DND-41 (cell line): ENCODE results near the gene SLC25A38.

Experiments
- CTCF ChIP-seq: IDR thresholded peaks from 2 replicates; pipeline ENCODE4 v1.5.1; 2012; ENCODE audit warnings: borderline replicate concordance, low read length, moderate library complexity, mild to moderate bottlenecking; ENCODE audit not compliant: poor library complexity, severe bottlenecking; ENCODE audit errors: extremely low read depth
- EZH2 ChIP-seq: IDR thresholded peaks from 3 replicates; pipeline ENCODE4 v1.6.1; 2012; ENCODE audit warnings: borderline replicate concordance, low read depth, mild to moderate bottlenecking, moderate library complexity, low read length, inconsistent platforms; ENCODE audit not compliant: severe bottlenecking

- no peak for TF ChIP-seq CTCF
- TF ChIP-seq EZH2 = no peak
Observed at GRCh38 chr3:39423436-39423970, 40.3 kb downstream of the SLC25A38 start.
